GM12892 (cell line): ENCODE data around the gene TBX15.

Source experiments
- POLR2A ChIP-seq: IDR thresholded peaks from 2 replicates; pipeline ENCODE4 v1.6.1; 2011; ENCODE audit warnings: low read depth, low read length, control low read depth
- POLR2AphosphoS5 ChIP-seq: IDR thresholded peaks from 2 replicates; pipeline ENCODE4 v1.6.1; 2011; ENCODE audit warnings: low read depth, low read length, control low read depth
- TAF1 ChIP-seq: IDR thresholded peaks from 2 replicates; pipeline ENCODE4 v1.6.1; 2011; ENCODE audit warnings: low read depth, mild to moderate bottlenecking, control low read depth, low read length, borderline replicate concordance

GRCh38 chr1:118993700-118994026, 5.5 kb upstream of the TBX15 start:
- no peak for TF ChIP-seq TAF1
- TF ChIP-seq POLR2A = no peak
- TF ChIP-seq POLR2AphosphoS5 = no peak
